ENCODE data around the gene CNKSR1. TPM values are rescaled to one million over a fixed set of nuclear protein-coding genes. Genes with fewer than 3 reads are reported as not detected.

CNKSR1 gene
- polyA plus RNA-seq, 3 donors: 1.4 TPM; not detected in 2

GRCh38 chr1:26164036-26164860, 13.0 kb upstream of the CNKSR1 start:
- H3K27me3 ChIP-seq (ENCODE audit: control insufficient read depth in 2 of 2, insufficient read depth in 2 of 2, low read length in 2 of 2): peaks cover 13 to 50% of the 10 kb centered on the region in 2 donors
- no peaks in the 10 kb centered on the region for H3K36me3 ChIP-seq (replicated peaks in 1 of 2; ENCODE audit: control insufficient read depth in 1 of 2, insufficient read depth in 2 of 2, low read length in 2 of 2)
- TF ChIP-seq CTCF (IDR thresholded peaks at IDR 0.05): peak; percentile 75
- H3K27ac Mint-ChIP-seq: peak overlapping the region in 3 of 7 donors; percentile 41 to 58 (median 57)
- H3K4me1 Mint-ChIP-seq: peaks cover 20% of the 10 kb centered on the region
- H2AFZ ChIP-seq (ENCODE audit: insufficient read depth, low read depth, low read length, poor library complexity, severe bottlenecking): peak overlapping the region; percentile 80
- H3K4me1 ChIP-seq (ENCODE audit: control insufficient read depth in 1 of 2, insufficient read depth in 2 of 2, low read length in 2 of 2): peaks cover 22 to 31% of the 10 kb centered on the region in 2 donors
- H3K9me3 Mint-ChIP-seq: peaks cover 0 to 9% (median 0%) of the 10 kb centered on the region in 7 donors
- H3K4me3 Mint-ChIP-seq: peak overlapping the region; percentile 70 to 85
- H3K9me3 ChIP-seq (replicated peaks in 1 of 2; ENCODE audit: control insufficient read depth in 1 of 2, insufficient read depth in 1 of 2, low read length in 2 of 2): no peaks in the 10 kb centered on the region
- intact Hi-C loops (cut with micrococcal nuclease): loop anchor here (1.0 to 5.0 kb wide), 3 partner anchors 42 to 59 kb away; no protein-coding TSS in a partner anchor
- peak overlapping the region; percentile 53 for H3K9ac ChIP-seq (ENCODE audit: insufficient read depth, low read length, poor library complexity, severe bottlenecking)
- peaks cover 0 to 2% of the 10 kb centered on the region in 2 donors for H3K36me3 Mint-ChIP-seq
- peak overlapping the region in 2 of 3 experiments; percentile 19 to 68 for H3K4me3 ChIP-seq (replicated peaks in 1 of 3; ENCODE audit: low read depth in 2 of 3, low read length in 3 of 3)
- no peaks in the 10 kb centered on the region for H3K79me2 ChIP-seq (ENCODE audit: insufficient read depth, low read length)
- H3K27me3 Mint-ChIP-seq (ENCODE audit: low read depth in 3 of 3): peaks cover 41 to 55% (median 54%) of the 10 kb centered on the region in 3 donors
- H4K20me1 ChIP-seq (ENCODE audit: insufficient read depth, low read length): no peaks in the 10 kb centered on the region
- DNase-seq: peak in 2 of 3 donors; percentile 35 to 36
- H3K27ac ChIP-seq (ENCODE audit: low read depth in 1 of 2, low read length in 2 of 2): no peak overlapping the region
- 12% methylated on average over 72 of the region's 72 CpGs for WGBS (ENCODE audit: insufficient coverage)
- peak overlapping the region; percentile 73 for H3K4me2 ChIP-seq (replicated peaks; ENCODE audit: extremely low read depth, low read length, poor library complexity, severe bottlenecking)

GRCh38 chr1:26164861-26165842, 12.1 kb upstream of the CNKSR1 start:
- peaks cover 23% of the 10 kb centered on the region for H3K4me1 Mint-ChIP-seq
- Histone ChIP-seq H3K79me2 (ENCODE audit: insufficient read depth, low read length) (peaks cover 3% of the 10 kb centered on the region), H4K20me1 (ENCODE audit: insufficient read depth, low read length) (no peaks in the 10 kb centered on the region), H3K4me3 (replicated peaks in 1 of 3; ENCODE audit: low read depth in 2 of 3, low read length in 3 of 3) (peak overlapping the region in 1 of 3 experiments; percentile 68), H3K27ac (ENCODE audit: low read depth in 1 of 2, low read length in 2 of 2) (no peak overlapping the region), H3K27me3 (ENCODE audit: control insufficient read depth in 2 of 2, insufficient read depth in 2 of 2, low read length in 2 of 2) (peaks cover 13 to 46% of the 10 kb centered on the region in 2 donors), H3K4me2 (replicated peaks; ENCODE audit: extremely low read depth, low read length, poor library complexity, severe bottlenecking) (peak overlapping the region; percentile 73), H3K9me3 (replicated peaks in 1 of 2; ENCODE audit: control insufficient read depth in 1 of 2, insufficient read depth in 1 of 2, low read length in 2 of 2) (no peaks in the 10 kb centered on the region), H3K36me3 (replicated peaks in 1 of 2; ENCODE audit: control insufficient read depth in 1 of 2, insufficient read depth in 2 of 2, low read length in 2 of 2) (no peaks in the 10 kb centered on the region), H3K4me1 (ENCODE audit: control insufficient read depth in 1 of 2, insufficient read depth in 2 of 2, low read length in 2 of 2) (peaks cover 27 to 39% of the 10 kb centered on the region in 2 donors), H3K9ac (ENCODE audit: insufficient read depth, low read length, poor library complexity, severe bottlenecking) (no peak overlapping the region), H2AFZ (ENCODE audit: insufficient read depth, low read depth, low read length, poor library complexity, severe bottlenecking) (peak overlapping the region; percentile 80)
- 70% methylated on average over 15 of the region's 19 CpGs for WGBS (ENCODE audit: insufficient coverage)
- intact Hi-C loops (cut with micrococcal nuclease): loop anchor here (1.0 to 5.0 kb wide), 5 partner anchors 43 to 157 kb away; partner anchors contain the start of gene CEP85 (in 1 of the 2)
- H3K4me3 Mint-ChIP-seq: peak overlapping the region; percentile 70 to 85
- peaks cover 0 to 2% of the 10 kb centered on the region in 2 donors for H3K36me3 Mint-ChIP-seq
- peaks cover 34 to 52% (median 48%) of the 10 kb centered on the region in 3 donors for H3K27me3 Mint-ChIP-seq (ENCODE audit: low read depth in 3 of 3)
- DNase-seq: no peak
- no peak for TF ChIP-seq CTCF (IDR thresholded peaks at IDR 0.05)
- H3K9me3 Mint-ChIP-seq: peaks cover 0 to 9% (median 0%) of the 10 kb centered on the region in 7 donors
- H3K27ac Mint-ChIP-seq: peak overlapping the region in 4 of 7 donors; percentile 37 to 57 (median 51)

All from CD14-positive monocyte (primary cell).